Stimulated activated CD8-positive, alpha-beta memory T cell treated with anti-CD3 and anti-CD28 coated beads, Interleukin-15, amount 100 ng/mL, for 24 hours (primary cell): ENCODE results near the gene SIGLEC6.

Experiments used
- DNase-seq: peaks from one replicate; pipeline ENCODE4 v3.0.0-alpha.2; 2020; ENCODE audit warnings: low read depth

The SIGLEC6 gene

DNA sequence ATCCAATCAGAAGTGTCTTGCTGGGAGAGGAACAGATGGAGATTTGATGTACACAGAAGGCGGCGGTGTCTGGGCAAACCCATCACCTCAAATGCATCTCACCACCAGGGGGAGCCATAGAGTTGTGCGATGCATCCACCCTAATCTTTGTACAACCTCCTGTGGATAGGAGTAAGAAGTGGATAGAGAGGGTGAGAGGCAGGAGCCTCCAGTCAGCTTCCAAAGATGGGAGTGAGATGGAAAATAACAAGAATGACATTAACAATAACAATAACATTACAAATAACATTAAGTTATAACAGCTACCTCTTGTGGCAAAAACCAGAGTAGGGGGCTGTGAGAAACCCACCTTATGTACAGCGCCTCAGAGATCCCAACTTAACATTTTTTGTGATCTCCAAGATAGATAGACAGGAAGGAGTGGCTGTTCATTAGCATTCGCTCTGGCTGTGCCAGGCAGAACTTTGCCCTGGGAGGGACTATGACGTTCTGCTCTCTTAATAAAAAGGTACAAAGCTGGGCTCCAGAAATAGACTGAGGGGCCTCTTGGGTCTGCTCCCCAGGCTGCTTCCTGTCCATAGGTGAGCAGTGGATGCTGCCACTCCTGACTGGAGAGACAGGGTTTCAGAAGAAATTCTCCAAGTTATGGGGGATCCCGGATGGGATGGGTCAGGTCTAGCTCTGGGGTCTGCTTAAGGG is 58.3 kb downstream of the SIGLEC6 start:
- DNase-seq: peak; percentile 81

DNA sequence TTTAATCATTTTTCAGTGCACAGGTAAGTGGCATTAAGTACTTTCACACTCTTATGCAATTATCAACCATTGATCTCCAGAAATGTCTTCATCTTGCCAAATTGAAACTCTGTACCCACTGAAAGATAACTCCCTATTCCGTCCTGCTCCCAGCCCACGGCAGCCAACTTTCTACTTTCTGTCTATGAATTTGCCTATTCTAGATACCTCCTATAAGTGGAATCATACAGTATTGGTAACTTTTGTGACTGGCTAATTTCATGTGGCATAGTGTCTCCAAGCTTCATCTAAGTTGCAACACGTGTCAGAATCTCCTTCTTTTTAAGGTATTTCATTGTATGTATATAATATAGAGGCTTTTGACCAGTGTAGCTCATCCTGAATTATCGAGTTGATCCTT is 58.9 kb downstream of the SIGLEC6 start:
- no peak for DNase-seq

- no peak for DNase-seq
Observed at GRCh38 chr19:51471527-51471926, 59.9 kb downstream of the SIGLEC6 start.

GRCh38 chr19:51470966-51471365 is 60.5 kb downstream of the SIGLEC6 start:
- DNase-seq: no peak

- DNase-seq: no peak
Observed at GRCh38 chr19:51469629-51470028, 61.8 kb downstream of the SIGLEC6 start.

- DNase-seq: no peak
Observed at GRCh38 chr19:51469162-51469561, 62.3 kb downstream of the SIGLEC6 start.

- no peak for DNase-seq
Observed at GRCh38 chr19:51468545-51468920, 62.9 kb downstream of the SIGLEC6 start.

GRCh38 chr19:51467864-51468544 is 63.5 kb downstream of the SIGLEC6 start:
- DNase-seq: no peak
